Endothelial cell (in vitro differentiated cells): ENCODE measurements around the gene FAM20C. TPM values are rescaled to one million over a fixed set of nuclear protein-coding genes. Genes with fewer than 3 reads are reported as not detected.

Experiments used
- DNase-seq: peaks from one replicate; pipeline ENCODE4 v3.0.0; 2021; ENCODE audit warnings: low spot score
- H3K27ac Mint-ChIP-seq: one replicate; pipeline ENCODE4 v1.8.0; 2021; ENCODE audit warnings: mixed read lengths, inconsistent platforms; ENCODE audit not compliant: unreplicated experiment
- H3K27me3 Mint-ChIP-seq: one replicate; pipeline ENCODE4 v1.8.0; 2021; ENCODE audit warnings: mild to moderate bottlenecking, moderate library complexity, mixed read lengths, inconsistent platforms; ENCODE audit not compliant: unreplicated experiment
- H3K36me3 Mint-ChIP-seq: one replicate; pipeline ENCODE4 v1.8.0; 2021; ENCODE audit warnings: mild to moderate bottlenecking, low read depth, mixed read lengths, inconsistent platforms; ENCODE audit not compliant: unreplicated experiment
- H3K4me1 Mint-ChIP-seq: one replicate; pipeline ENCODE4 v1.8.0; 2021; ENCODE audit warnings: mild to moderate bottlenecking, mixed read lengths, inconsistent platforms; ENCODE audit not compliant: unreplicated experiment
- H3K4me3 Mint-ChIP-seq: one replicate; pipeline ENCODE4 v1.8.0; 2021; ENCODE audit warnings: mild to moderate bottlenecking, mixed read lengths, inconsistent platforms; ENCODE audit not compliant: unreplicated experiment
- H3K9me3 Mint-ChIP-seq: one replicate; pipeline ENCODE4 v1.8.0; 2021; ENCODE audit warnings: mixed read lengths, inconsistent platforms; ENCODE audit not compliant: unreplicated experiment
- total RNA-seq: library from RNA; stranded (reverse); fragmentation: NEBNext Ultra II Directional; extraction: Animal tissue kit (Norgen Biotek cat#: 25700); gene quantifications from one replicate; pipeline ENCODE4 v1.2.1, GENCODE V29; 2021; ENCODE audit not compliant: unreplicated experiment
- TF ChIP-seq, protein P1 (sequence below): fragments of 200-600 bp; sonication (generic); IDR thresholded peaks from one replicate; pipeline ENCODE4 v1.5.0; 2021; ENCODE audit warnings: antibody characterized with exemption; ENCODE audit not compliant: unreplicated experiment

FAM20C gene
- total RNA-seq, 1 donor from 2014 or later: 3.1 TPM

- Mint-ChIP-seq H3K4me1 (no peaks in the 10 kb centered on the region), H3K36me3 (peaks cover 12% of the 10 kb centered on the region), H3K27ac (no peak overlapping the region), H3K9me3 (peaks cover 4% of the 10 kb centered on the region), H3K4me3 (no peak overlapping the region), H3K27me3 (peaks cover 3% of the 10 kb centered on the region)
- TF ChIP-seq, protein P1, sequence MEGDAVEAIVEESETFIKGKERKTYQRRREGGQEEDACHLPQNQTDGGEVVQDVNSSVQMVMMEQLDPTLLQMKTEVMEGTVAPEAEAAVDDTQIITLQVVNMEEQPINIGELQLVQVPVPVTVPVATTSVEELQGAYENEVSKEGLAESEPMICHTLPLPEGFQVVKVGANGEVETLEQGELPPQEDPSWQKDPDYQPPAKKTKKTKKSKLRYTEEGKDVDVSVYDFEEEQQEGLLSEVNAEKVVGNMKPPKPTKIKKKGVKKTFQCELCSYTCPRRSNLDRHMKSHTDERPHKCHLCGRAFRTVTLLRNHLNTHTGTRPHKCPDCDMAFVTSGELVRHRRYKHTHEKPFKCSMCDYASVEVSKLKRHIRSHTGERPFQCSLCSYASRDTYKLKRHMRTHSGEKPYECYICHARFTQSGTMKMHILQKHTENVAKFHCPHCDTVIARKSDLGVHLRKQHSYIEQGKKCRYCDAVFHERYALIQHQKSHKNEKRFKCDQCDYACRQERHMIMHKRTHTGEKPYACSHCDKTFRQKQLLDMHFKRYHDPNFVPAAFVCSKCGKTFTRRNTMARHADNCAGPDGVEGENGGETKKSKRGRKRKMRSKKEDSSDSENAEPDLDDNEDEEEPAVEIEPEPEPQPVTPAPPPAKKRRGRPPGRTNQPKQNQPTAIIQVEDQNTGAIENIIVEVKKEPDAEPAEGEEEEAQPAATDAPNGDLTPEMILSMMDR: no peak
- no peak for DNase-seq
Observed at GRCh38 chr7:251005-251404, 58.6 kb downstream of the FAM20C start.

- H3K27me3 Mint-ChIP-seq: peaks cover 1% of the 10 kb centered on the region
- H3K4me3 Mint-ChIP-seq: no peak overlapping the region
- H3K36me3 Mint-ChIP-seq: peaks cover 12% of the 10 kb centered on the region
- TF ChIP-seq, protein P1: no peak
- H3K27ac Mint-ChIP-seq: no peak overlapping the region
- DNase-seq: no peak
- peaks cover 4% of the 10 kb centered on the region for H3K9me3 Mint-ChIP-seq
- H3K4me1 Mint-ChIP-seq: no peaks in the 10 kb centered on the region
Observed at GRCh38 chr7:251446-252175, 59.2 kb downstream of the FAM20C start.

DNA sequence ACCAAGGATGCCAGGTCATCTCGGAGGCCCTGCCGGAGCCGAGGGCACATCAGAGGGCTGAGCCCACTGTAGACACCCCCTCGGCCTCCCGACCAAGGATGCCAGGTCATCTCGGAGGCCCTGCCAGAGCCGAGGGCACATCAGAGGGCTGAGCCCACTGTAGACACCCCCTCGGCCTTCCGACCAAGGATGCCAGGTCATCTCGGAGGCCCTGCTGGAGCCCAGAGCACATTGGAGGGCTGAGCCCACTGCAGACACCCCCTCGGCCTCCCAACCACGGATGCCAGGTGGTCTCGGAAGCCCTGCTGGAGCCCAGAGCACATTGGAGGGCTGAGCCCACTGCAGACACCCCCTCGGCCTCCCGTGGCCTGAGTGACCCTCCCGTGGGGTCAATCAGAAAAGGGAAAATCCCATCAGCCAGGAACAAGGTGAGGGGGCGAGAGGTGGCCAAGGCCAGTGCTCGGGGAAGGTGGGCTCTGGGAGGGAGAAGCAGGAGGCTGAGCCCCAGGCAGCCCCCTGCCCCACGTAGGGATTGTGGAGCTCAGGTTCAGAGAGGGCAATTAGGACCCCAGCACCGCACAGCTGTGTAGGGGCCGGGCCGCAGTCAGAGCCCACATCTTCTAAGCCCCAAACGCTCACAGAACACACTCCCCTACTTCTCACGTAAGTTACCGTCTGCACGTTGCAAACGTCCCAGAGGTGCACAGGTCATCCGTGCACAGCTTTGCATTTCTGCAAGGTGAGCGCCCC lies 60.0 kb downstream of the FAM20C start:
- TF ChIP-seq, protein P1: no peak
- peaks cover 12% of the 10 kb centered on the region for H3K36me3 Mint-ChIP-seq
- H3K27me3 Mint-ChIP-seq: peaks cover 1% of the 10 kb centered on the region
- no peaks in the 10 kb centered on the region for H3K4me1 Mint-ChIP-seq
- H3K9me3 Mint-ChIP-seq: peaks cover 4% of the 10 kb centered on the region
- no peak overlapping the region for H3K27ac Mint-ChIP-seq
- H3K4me3 Mint-ChIP-seq: no peak overlapping the region
- DNase-seq: no peak

DNA sequence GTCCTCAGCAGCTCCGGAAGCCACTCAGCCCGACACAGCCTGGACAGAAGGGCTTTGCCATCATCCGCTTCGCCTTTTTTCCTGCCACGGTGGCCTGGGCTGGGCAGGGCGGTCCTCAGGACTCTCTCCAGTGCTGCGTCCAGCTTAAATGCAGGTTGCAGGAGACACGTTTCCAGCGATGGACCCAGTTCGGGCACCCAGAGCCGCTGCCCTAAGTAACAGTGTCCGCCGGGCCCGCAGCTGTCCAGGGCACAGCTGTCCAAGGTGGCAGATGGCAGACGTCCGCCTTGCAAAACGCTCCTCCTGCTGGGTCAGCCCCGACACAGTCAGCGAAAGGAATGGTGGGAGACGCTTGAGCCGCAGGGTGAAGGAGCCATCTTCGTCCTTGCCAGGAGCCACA lies 60.6 kb downstream of the FAM20C start:
- TF ChIP-seq, protein P1: no peak
- Mint-ChIP-seq H3K27ac (no peak overlapping the region), H3K27me3 (peaks cover 1% of the 10 kb centered on the region), H3K36me3 (peaks cover 12% of the 10 kb centered on the region), H3K4me3 (no peak overlapping the region), H3K4me1 (no peaks in the 10 kb centered on the region), H3K9me3 (peaks cover 4% of the 10 kb centered on the region)
- no peak for DNase-seq
